ENCODE measurements around the gene CABCOCO1.

GRCh38 chr10:61792921-61793320 lies 130.2 kb downstream of the CABCOCO1 start:
- TF ChIP-seq CTCF (IDR thresholded peaks at IDR 0.05) (no peak), POLR2A (IDR thresholded peaks at IDR 0.05) (no peak)

Data from heart left ventricle (tissue), 13 donors.